OCI-M1 (cell line): ENCODE data around the gene CXADR.
"Not testable (repeated sequence)": the region's sequence is repeated elsewhere in the genome, so short reads cannot be mapped to it uniquely, and the experiment has no call there.

ENCODE experiments used
- DNase-seq: peaks from one replicate; lab custom pipeline; 2025; lab: John Stamatoyannopoulos, UW

CXADR gene

DNA sequence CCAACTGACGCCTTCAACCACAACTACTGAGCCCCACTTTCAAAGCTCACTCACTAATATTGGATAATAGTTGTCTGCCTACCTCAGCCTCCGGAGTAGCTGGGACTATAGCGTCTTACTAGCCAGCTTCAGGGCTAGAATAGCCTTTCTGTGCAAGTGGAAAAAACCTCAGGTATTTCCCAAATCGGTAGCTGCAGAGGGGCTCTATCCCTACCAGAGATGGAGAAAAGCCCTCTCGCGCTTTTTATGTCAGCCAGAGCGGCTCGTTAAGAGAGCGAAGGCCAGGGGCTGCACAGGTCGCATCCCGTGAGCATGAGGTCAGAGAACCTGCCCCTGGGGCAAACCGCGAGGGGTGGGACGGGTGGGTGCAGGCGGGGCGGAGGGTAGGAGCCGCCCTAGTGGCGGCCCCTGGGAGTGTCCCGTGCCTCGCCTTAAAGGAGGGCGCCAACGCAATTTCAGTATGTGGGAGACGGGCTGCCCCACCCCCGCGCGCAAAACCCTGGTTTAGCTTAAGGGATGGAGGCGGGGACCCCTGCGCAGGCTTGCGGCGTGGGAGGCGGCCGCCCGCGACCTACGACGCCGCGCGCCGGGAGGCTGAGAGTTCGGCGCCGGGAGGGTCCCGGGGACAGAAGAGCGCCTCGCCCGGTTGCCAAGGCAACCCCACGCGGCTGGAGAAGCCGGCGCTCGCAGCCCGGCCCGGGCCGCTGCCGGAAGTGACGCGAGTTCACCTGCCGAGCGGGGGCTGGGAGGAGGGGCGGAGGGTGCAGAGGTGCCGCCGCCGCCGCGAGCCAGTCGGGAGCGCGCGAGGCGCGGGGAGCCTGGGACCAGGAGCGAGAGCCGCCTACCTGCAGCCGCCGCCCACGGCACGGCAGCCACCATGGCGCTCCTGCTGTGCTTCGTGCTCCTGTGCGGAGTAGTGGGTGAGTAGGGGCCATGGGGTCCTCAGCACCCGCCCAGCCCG lies at the start of gene CXADR:
CXADR (plus strand) TSS at position 791 of the 961 bp plus-strand sequence; CDS start at position 878, 87 bp downstream.
- DNase-seq = peak; percentile 65

- DNase-seq = peak; percentile 6
Measured at GRCh38 chr21:17466166-17466565, 46.7 kb upstream of the CXADR start.

GRCh38 chr21:17467392-17467791 lies 45.5 kb upstream of the CXADR start:
- no peak for DNase-seq

GRCh38 chr21:17467829-17468228 lies 45.0 kb upstream of the CXADR start:
- DNase-seq = no peak

- no peak for DNase-seq
Measured at GRCh38 chr21:17468698-17469097, 44.1 kb upstream of the CXADR start.

DNA sequence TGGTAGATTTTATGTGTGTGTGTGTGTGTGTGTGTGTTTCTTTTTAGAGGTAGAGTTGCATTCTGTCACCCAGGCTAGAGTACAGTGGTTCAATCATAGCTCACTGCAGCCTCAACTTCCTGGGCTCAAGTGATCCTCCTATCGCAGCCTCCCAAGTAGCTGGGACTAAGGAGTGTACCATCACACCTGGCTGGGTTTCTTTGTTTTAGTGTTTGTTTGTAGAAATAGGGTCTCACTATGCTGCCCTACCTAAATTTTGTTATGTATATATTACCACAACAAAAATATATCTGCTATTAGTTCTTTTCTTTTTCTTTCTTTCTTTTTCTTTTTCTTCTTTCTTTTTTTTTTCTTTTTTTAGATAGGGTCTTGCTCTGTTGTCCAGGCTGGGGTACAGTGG lies 43.1 kb upstream of the CXADR start:
- DNase-seq = no peak

DNA sequence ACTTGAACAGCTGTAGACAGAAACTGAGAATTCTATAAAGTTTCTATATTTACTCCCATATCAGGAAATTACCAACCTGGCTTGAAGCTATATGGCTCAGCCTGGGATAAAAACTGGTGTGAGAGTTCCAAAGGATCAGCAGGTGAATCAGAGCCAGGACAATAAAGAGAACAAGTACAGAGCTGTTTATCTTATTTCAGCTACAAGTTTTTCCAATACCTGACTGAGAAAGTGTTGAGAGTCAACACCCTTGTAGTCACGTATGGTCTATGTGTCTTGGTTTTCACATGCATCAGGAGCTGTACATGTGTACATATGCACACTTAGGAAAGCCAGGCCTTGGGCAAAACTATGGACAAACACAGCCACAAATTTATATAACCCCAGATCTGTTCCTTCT lies 40.7 kb upstream of the CXADR start:
- DNase-seq = no peak

DNA sequence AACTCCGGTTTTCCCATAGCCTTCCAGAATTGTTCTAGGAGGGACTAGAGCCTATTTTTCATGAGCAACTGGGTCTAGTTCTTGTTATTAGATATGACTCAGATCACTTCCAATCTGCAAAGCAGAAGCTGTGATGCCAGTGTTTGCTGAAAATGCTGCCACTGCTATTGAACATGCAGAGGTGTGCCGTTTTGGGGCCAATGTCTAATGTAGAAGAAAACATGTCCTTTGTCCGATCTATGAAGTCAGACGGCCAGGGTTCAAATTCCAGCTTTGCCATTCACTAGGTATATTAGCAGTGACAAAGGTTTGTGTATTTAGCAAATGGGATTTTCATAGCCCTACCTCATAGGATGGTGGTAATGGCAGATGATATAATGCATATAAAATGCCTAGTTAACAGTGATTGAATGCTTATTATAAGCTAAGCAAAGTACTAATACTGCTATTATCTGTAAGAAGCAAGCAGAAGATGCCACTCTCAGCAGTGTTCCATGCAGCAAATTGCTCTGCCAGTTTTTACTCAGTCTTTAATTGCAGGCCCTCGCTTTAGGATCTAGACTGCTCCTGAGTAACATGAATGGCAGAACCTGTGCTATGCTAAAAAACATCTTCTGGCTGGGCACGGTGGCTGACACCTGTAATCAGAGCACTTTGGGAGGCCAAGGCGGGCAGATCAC lies 40.1 kb upstream of the CXADR start:
- no peak for DNase-seq

DNA sequence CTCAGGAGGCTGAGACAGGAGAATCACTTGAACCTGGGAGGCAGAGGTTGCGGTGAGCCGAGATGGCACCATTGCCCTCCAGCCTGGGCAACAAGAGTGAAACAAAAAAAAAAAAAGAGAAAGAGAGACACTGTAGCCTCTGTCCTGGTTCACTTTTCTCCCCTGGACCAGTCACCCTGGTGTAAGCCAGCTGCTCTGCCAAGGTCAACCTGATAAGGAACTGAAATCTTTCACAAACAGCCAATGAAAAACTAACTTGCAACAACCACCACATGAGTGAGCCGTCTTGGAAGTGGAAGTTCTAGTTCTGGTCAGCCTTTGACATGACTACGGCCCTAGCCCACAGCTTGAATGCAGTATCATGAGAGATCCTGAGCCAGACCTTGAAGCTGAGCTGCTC lies 36.8 kb upstream of the CXADR start:
- DNase-seq = peak; percentile 63

GRCh38 chr21:17478156-17478555 lies 34.7 kb upstream of the CXADR start:
- DNase-seq = not testable (repeated sequence)

GRCh38 chr21:17479606-17480005 lies 33.2 kb upstream of the CXADR start:
- DNase-seq = no peak

GRCh38 chr21:17482928-17483327 lies 29.9 kb upstream of the CXADR start:
- DNase-seq = no peak

DNA sequence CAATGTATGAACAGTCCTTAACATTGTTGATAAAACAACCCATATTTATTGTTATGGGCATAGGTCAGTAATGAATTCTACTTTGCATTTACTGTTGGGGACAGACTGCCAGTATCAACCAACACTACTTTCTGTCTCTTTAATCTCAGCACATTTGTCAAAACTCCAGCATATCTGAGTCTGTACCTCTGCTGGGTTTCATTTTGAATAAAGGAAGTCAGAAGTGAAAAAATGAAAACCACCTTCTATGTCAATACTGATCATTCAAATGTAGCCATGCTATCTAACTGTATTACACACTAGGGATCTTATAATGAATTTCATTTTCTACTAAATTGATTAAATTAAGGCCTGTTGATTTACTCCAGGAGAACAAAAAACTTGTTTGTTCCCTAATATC lies 24.2 kb upstream of the CXADR start:
- peak; percentile 13 for DNase-seq

GRCh38 chr21:17489565-17489964 lies 23.3 kb upstream of the CXADR start:
- not testable (repeated sequence) for DNase-seq

GRCh38 chr21:17491716-17492414 lies 21.0 kb upstream of the CXADR start:
- peak; percentile 91 for DNase-seq

GRCh38 chr21:17492415-17493168 lies 20.3 kb upstream of the CXADR start:
- DNase-seq = no peak

DNA sequence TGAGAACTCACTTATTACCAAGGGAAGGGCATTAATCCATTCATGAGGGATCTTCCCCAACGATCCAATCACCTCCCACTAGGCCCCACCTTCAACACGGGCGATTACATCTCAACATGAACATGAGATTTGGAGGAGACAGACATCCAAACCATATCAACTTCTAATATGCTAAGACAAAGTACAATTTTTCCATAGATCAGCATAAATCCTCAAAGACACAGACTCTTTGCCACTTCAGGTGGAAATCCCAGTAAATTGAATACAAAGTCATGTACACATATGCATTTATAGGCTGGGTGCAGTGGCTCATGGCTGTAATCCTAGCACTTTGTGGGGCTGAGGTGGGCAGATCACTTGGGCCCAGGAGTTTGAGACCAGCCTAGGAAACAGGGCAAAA lies 18.8 kb upstream of the CXADR start:
- no peak for DNase-seq

- DNase-seq = no peak
Measured at GRCh38 chr21:17495680-17496079, 17.2 kb upstream of the CXADR start.

GRCh38 chr21:17497316-17497715 lies 15.5 kb upstream of the CXADR start:
- DNase-seq = no peak

GRCh38 chr21:17498586-17498985 lies 14.3 kb upstream of the CXADR start:
- DNase-seq = no peak

DNA sequence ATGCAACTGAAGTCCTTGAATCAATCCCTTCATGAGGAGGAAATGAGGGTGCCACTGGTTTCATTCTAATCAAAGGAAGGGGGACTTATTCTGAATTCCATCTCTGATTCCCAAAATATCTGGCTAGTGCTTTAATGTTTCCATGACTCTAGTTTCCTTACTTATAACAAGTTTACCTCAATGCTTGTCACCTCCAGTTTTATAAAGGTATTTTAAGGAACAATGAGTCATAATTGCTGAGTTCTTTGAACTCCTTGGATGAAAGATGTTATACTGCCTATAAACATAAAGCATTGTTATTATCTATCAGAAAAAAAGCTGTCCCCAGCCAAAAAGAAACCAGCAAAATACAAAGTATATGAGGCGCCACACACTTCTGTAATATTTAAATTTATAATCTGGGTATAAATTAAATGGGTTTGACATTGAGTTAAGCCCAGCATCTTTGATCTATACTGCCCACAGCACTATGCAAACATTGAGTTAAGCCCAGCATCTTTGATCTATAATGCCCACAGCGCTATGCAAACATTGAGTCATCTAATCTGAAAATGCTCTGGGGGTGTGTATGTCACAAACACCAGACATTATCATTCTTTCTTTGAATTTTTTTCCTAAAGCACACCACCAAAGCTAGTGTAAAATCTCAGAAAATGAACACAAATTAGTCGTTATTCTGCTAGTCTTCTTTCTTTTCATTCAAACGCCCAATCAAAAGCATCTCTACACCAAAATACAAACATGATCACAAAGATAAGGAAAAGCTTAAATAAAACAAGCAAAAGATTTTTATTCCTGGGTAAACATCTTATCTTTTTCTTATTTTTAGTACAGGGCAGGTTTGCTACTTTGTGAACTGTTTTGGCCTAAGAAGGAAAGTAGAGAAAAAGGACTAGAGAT lies 11.5 kb upstream of the CXADR start:
- DNase-seq = no peak
